Osteoblast (primary cell): ENCODE measurements around the gene SLC30A5. TPM values are rescaled to one million over a fixed set of nuclear protein-coding genes. Genes with fewer than 3 reads are reported as not detected.
A peak's percentile ranks its signal among the peaks of the same experiment; 100 is the strongest.
"Not testable (repeated sequence)": the region's sequence is repeated elsewhere in the genome, so short reads cannot be mapped to it uniquely, and the experiment has no call there.

ENCODE experiments used
- DNase-seq: peaks from one replicate; pipeline ENCODE4 v3.0.0; 2011; ENCODE audit warnings: low spot score, mixed read lengths; ENCODE audit not compliant: insufficient read length; ENCODE audit errors: missing footprints
- H2AFZ ChIP-seq: 2 replicates; pipeline ENCODE4 v1.6.0; 2011; ENCODE audit warnings: mild to moderate bottlenecking, low read length
- H3K27ac ChIP-seq: 2 replicates; pipeline ENCODE4 v1.5.1; 2011; ENCODE audit warnings: mild to moderate bottlenecking, low read depth, low read length, moderate library complexity
- H3K27me3 ChIP-seq: 2 replicates; pipeline ENCODE4 v1.6.0; 2012; ENCODE audit warnings: mild to moderate bottlenecking, control low read depth, inconsistent platforms, low read length, moderate library complexity; ENCODE audit not compliant: insufficient read depth
- H3K36me3 ChIP-seq: 2 replicates; pipeline ENCODE4 v1.5.1; 2011; ENCODE audit warnings: mild to moderate bottlenecking, low read length, control low read depth, moderate library complexity; ENCODE audit not compliant: insufficient read depth
- H3K4me1 ChIP-seq: 2 replicates; pipeline ENCODE4 v1.5.1; 2011; ENCODE audit warnings: mild to moderate bottlenecking, low read length, control low read depth, moderate library complexity; ENCODE audit not compliant: insufficient read depth
- H3K4me2 ChIP-seq: 2 replicates; pipeline ENCODE4 v1.6.0; 2011; ENCODE audit warnings: mild to moderate bottlenecking, low read length; ENCODE audit not compliant: insufficient read depth
- H3K4me3 ChIP-seq: fragments of 200-600 bp; sonication (generic); 3 replicates; pipeline ENCODE4 v1.5.1; 2012; ENCODE audit warnings: mild to moderate bottlenecking, low read length, inconsistent platforms; ENCODE audit not compliant: insufficient read depth
- H3K79me2 ChIP-seq: 2 replicates; pipeline ENCODE4 v1.6.0; 2012; ENCODE audit warnings: mild to moderate bottlenecking, low read length, control low read depth, inconsistent platforms; ENCODE audit not compliant: insufficient read depth
- H3K9me3 ChIP-seq: 2 replicates; pipeline ENCODE4 v1.5.1; 2011; ENCODE audit warnings: low read depth, low read length, control low read depth
- H4K20me1 ChIP-seq: 2 replicates; pipeline ENCODE4 v1.6.0; 2012; ENCODE audit warnings: mild to moderate bottlenecking, low read length, control low read depth; ENCODE audit not compliant: insufficient read depth
- CTCF ChIP-seq: IDR thresholded peaks from 2 replicates; pipeline ENCODE4 v1.5.1; 2011; ENCODE audit warnings: mild to moderate bottlenecking, low read depth, low read length, moderate library complexity; ENCODE audit errors: extremely low read depth
- total RNA-seq: library from RNA; depleted of rRNA; stranded (reverse); fragments of >200 nt; gene quantifications from 2 replicates; pipeline ENCODE4 v1.2.3, GENCODE V29; 2012

The SLC30A5 gene
- total RNA-seq = 42.0 and 47.7 TPM in 2 replicates

- peaks cover 48% of the 10 kb centered on the region for H3K79me2 ChIP-seq
- peak; percentile 90 for TF ChIP-seq CTCF
- peaks cover 7% of the 10 kb centered on the region for H3K36me3 ChIP-seq
- H3K4me3 ChIP-seq = peak within 1 kb of the TSS; percentile 92
- peaks cover 16% of the 10 kb centered on the region for H3K4me1 ChIP-seq
- H4K20me1 ChIP-seq = peaks cover 5% of the 10 kb centered on the region
- H3K4me2 ChIP-seq = peak within 1 kb of the TSS; percentile 99
- peak within 1 kb of the TSS; percentile 91 for H3K27ac ChIP-seq
- H3K9me3 ChIP-seq = no peaks in the 10 kb centered on the region
- peak; percentile 97 for DNase-seq
- peak within 1 kb of the TSS; percentile 85 for H2AFZ ChIP-seq
- no peaks in the 10 kb centered on the region for H3K27me3 ChIP-seq
Observed at GRCh38 chr5:69093771-69094482, at the start of gene SLC30A5. SLC30A5 (plus strand) TSS chr5:69094014; CDS start chr5:69094256, 242 bp downstream.

GRCh38 chr5:69045213-69045612 is 48.6 kb upstream of the SLC30A5 start:
- not testable (repeated sequence) for DNase-seq, H3K36me3 ChIP-seq, H2AFZ ChIP-seq, H3K9me3 ChIP-seq, H3K27me3 ChIP-seq, H3K4me1 ChIP-seq, H4K20me1 ChIP-seq, H3K79me2 ChIP-seq, H3K27ac ChIP-seq, H3K4me2 ChIP-seq, H3K4me3 ChIP-seq

- TF ChIP-seq CTCF = no peak
- Histone ChIP-seq H3K9me3 (no peaks in the 10 kb centered on the region), H2AFZ (peak overlapping the region; percentile 24), H3K36me3 (no peaks in the 10 kb centered on the region), H3K4me3 (no peak overlapping the region), H3K4me1 (no peaks in the 10 kb centered on the region), H4K20me1 (no peaks in the 10 kb centered on the region), H3K79me2 (no peaks in the 10 kb centered on the region), H3K27me3 (no peaks in the 10 kb centered on the region), H3K27ac (no peak overlapping the region), H3K4me2 (no peak overlapping the region)
- no peak for DNase-seq
Observed at GRCh38 chr5:69046375-69046957, 47.3 kb upstream of the SLC30A5 start.

- no peak for DNase-seq
- H3K36me3 ChIP-seq = no peaks in the 10 kb centered on the region
- H3K79me2 ChIP-seq = no peaks in the 10 kb centered on the region
Observed at GRCh38 chr5:69048230-69048629, 45.6 kb upstream of the SLC30A5 start.

More at GRCh38 chr5:69048230-69048629, 45.6 kb upstream of the SLC30A5 start:
- H3K4me2 ChIP-seq = no peak overlapping the region
- no peaks in the 10 kb centered on the region for H3K9me3 ChIP-seq
- H3K27ac ChIP-seq = no peak overlapping the region
- H2AFZ ChIP-seq = no peak overlapping the region
- peak; percentile 33 for TF ChIP-seq CTCF
- no peak overlapping the region for H3K4me3 ChIP-seq
- H3K4me1 ChIP-seq = no peaks in the 10 kb centered on the region
- no peaks in the 10 kb centered on the region for H4K20me1 ChIP-seq
- no peaks in the 10 kb centered on the region for H3K27me3 ChIP-seq
